Astrocyte (in vitro differentiated cells and primary cell): Measurements from ENCODE around the gene CLEC4G. TPM values are rescaled to one million over a fixed set of nuclear protein-coding genes. Genes with fewer than 3 reads are reported as not detected.

ENCODE experiments used
- DNase-seq: peaks from one replicate; pipeline ENCODE4 v3.0.0-alpha.2; 2010; ENCODE audit warnings: low read depth
- FAIRE-seq: peaks from 2 replicates; lab custom pipeline; 2011; peaks lifted over from hg19 to GRCh38; lab: Jason Lieb, UNC
- H2AFZ ChIP-seq: 2 replicates; pipeline ENCODE4 v1.6.0; 2012; ENCODE audit warnings: low read depth, low read length, inconsistent platforms
- H3K27ac ChIP-seq: 2 replicates; pipeline ENCODE4 v1.5.1; 2011; ENCODE audit warnings: low read depth, low read length, inconsistent platforms
- H3K27me3 ChIP-seq: 2 replicates; pipeline ENCODE4 v1.6.0; 2011; ENCODE audit warnings: low read length, inconsistent platforms; ENCODE audit not compliant: insufficient read depth
- H3K36me3 ChIP-seq: 2 replicates; pipeline ENCODE4 v1.5.1; 2011; ENCODE audit warnings: low read length, inconsistent platforms; ENCODE audit not compliant: insufficient read depth
- H3K4me1 ChIP-seq: 2 replicates; pipeline ENCODE4 v1.5.1; 2011; ENCODE audit warnings: low read length, inconsistent platforms; ENCODE audit not compliant: insufficient read depth
- H3K4me2 ChIP-seq: 2 replicates; pipeline ENCODE4 v1.6.0; 2012; ENCODE audit warnings: low read length, inconsistent platforms
- H3K4me3 ChIP-seq: 2 replicates; pipeline ENCODE4 v1.5.1; 2011; ENCODE audit warnings: low read depth, mild to moderate bottlenecking, low read length, inconsistent platforms; ENCODE audit not compliant: insufficient read depth
- H3K79me2 ChIP-seq: 2 replicates; pipeline ENCODE4 v1.6.0; 2012; ENCODE audit warnings: mild to moderate bottlenecking, low read length, inconsistent platforms; ENCODE audit not compliant: insufficient read depth
- H3K9ac ChIP-seq: 2 replicates; pipeline ENCODE4 v1.6.0; 2012; ENCODE audit warnings: mild to moderate bottlenecking, low read length, inconsistent platforms
- H3K9me3 ChIP-seq: 2 replicates; pipeline ENCODE4 v1.5.1; 2012; ENCODE audit warnings: low read depth, mild to moderate bottlenecking, low read length, inconsistent platforms; ENCODE audit not compliant: insufficient read depth
- H4K20me1 ChIP-seq: 2 replicates; pipeline ENCODE4 v1.6.0; 2012; ENCODE audit warnings: low read length, inconsistent platforms; ENCODE audit not compliant: insufficient read depth
- H3K27ac Mint-ChIP-seq: one replicate; pipeline ENCODE4 v1.8.0; 2021; ENCODE audit warnings: mild to moderate bottlenecking, mixed read lengths; ENCODE audit not compliant: unreplicated experiment
- H3K27me3 Mint-ChIP-seq: one replicate; pipeline ENCODE4 v1.8.0; 2021; ENCODE audit warnings: low read depth, mixed read lengths; ENCODE audit not compliant: unreplicated experiment
- H3K36me3 Mint-ChIP-seq: one replicate; pipeline ENCODE4 v1.8.0; 2021; ENCODE audit warnings: low read depth, mixed read lengths; ENCODE audit not compliant: unreplicated experiment
- H3K4me1 Mint-ChIP-seq: one replicate; pipeline ENCODE4 v1.8.0; 2021; ENCODE audit warnings: low read depth, mixed read lengths; ENCODE audit not compliant: unreplicated experiment
- H3K4me3 Mint-ChIP-seq: one replicate; pipeline ENCODE4 v1.8.0; 2021; ENCODE audit warnings: mild to moderate bottlenecking, moderate library complexity, mixed read lengths; ENCODE audit not compliant: unreplicated experiment
- H3K9me3 Mint-ChIP-seq: one replicate; pipeline ENCODE4 v1.8.0; 2021; ENCODE audit warnings: mild to moderate bottlenecking, mixed read lengths; ENCODE audit not compliant: unreplicated experiment
- EZH2 ChIP-seq: IDR thresholded peaks from 2 replicates; pipeline ENCODE4 v1.6.1; 2012; ENCODE audit warnings: mild to moderate bottlenecking, low read length, inconsistent platforms; ENCODE audit not compliant: insufficient read depth
- total RNA-seq: library from RNA; stranded (reverse); gene quantifications from 2 replicates; pipeline ENCODE4 v1.2.1, GENCODE V29; 2021
- TF ChIP-seq, protein P1 (sequence below): IDR thresholded peaks from 2 replicates; pipeline ENCODE4 v1.5.1; 2011; ENCODE audit warnings: low read depth, mild to moderate bottlenecking, inconsistent platforms, low read length, moderate library complexity; ENCODE audit not compliant: insufficient read depth

Gene CLEC4G
- total RNA-seq, 1 donor from 2014 or later = not detected

GRCh38 chr19:7697721-7698287 lies 34.1 kb downstream of the CLEC4G start:
- H3K27ac ChIP-seq = no peak overlapping the region
- Mint-ChIP-seq H3K9me3 (no peaks in the 10 kb centered on the region), H3K4me3 (no peak overlapping the region), H3K27me3 (peaks cover 38% of the 10 kb centered on the region), H3K27ac (no peak overlapping the region), H3K36me3 (no peaks in the 10 kb centered on the region), H3K4me1 (no peaks in the 10 kb centered on the region)
- H3K36me3 ChIP-seq = no peaks in the 10 kb centered on the region
- H3K9ac ChIP-seq = no peak overlapping the region
- H3K4me2 ChIP-seq = no peak overlapping the region
- no peaks in the 10 kb centered on the region for H3K79me2 ChIP-seq
- no peaks in the 10 kb centered on the region for H3K9me3 ChIP-seq
- H4K20me1 ChIP-seq = no peaks in the 10 kb centered on the region
- TF ChIP-seq, protein P1, sequence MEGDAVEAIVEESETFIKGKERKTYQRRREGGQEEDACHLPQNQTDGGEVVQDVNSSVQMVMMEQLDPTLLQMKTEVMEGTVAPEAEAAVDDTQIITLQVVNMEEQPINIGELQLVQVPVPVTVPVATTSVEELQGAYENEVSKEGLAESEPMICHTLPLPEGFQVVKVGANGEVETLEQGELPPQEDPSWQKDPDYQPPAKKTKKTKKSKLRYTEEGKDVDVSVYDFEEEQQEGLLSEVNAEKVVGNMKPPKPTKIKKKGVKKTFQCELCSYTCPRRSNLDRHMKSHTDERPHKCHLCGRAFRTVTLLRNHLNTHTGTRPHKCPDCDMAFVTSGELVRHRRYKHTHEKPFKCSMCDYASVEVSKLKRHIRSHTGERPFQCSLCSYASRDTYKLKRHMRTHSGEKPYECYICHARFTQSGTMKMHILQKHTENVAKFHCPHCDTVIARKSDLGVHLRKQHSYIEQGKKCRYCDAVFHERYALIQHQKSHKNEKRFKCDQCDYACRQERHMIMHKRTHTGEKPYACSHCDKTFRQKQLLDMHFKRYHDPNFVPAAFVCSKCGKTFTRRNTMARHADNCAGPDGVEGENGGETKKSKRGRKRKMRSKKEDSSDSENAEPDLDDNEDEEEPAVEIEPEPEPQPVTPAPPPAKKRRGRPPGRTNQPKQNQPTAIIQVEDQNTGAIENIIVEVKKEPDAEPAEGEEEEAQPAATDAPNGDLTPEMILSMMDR = no peak
- no peak for TF ChIP-seq EZH2
- FAIRE-seq = no peak
- H2AFZ ChIP-seq = no peak overlapping the region
- no peaks in the 10 kb centered on the region for H3K27me3 ChIP-seq
- no peak for DNase-seq
- no peaks in the 10 kb centered on the region for H3K4me1 ChIP-seq
- no peak overlapping the region for H3K4me3 ChIP-seq

GRCh38 chr19:7694499-7694898 lies 37.4 kb downstream of the CLEC4G start:
- no peaks in the 10 kb centered on the region for H3K79me2 ChIP-seq

More at GRCh38 chr19:7694499-7694898, 37.4 kb downstream of the CLEC4G start:
- Histone ChIP-seq H2AFZ (no peak overlapping the region), H3K9me3 (no peaks in the 10 kb centered on the region), H3K4me1 (no peaks in the 10 kb centered on the region), H3K27me3 (no peaks in the 10 kb centered on the region), H3K9ac (no peak overlapping the region), H4K20me1 (no peaks in the 10 kb centered on the region), H3K4me2 (no peak overlapping the region), H3K27ac (no peak overlapping the region), H3K36me3 (no peaks in the 10 kb centered on the region), H3K4me3 (no peak overlapping the region)
- FAIRE-seq (no peak), DNase-seq (no peak)
- H3K9me3 Mint-ChIP-seq = no peaks in the 10 kb centered on the region
- H3K27me3 Mint-ChIP-seq = peaks cover 22% of the 10 kb centered on the region
- no peaks in the 10 kb centered on the region for H3K4me1 Mint-ChIP-seq
- no peak overlapping the region for H3K4me3 Mint-ChIP-seq
- TF ChIP-seq, protein P1 = no peak
- no peak for TF ChIP-seq EZH2
- no peak overlapping the region for H3K27ac Mint-ChIP-seq
- no peaks in the 10 kb centered on the region for H3K36me3 Mint-ChIP-seq
